IMR-90 (cell line): ENCODE measurements around the gene TMPRSS12.

Source experiments
- CTCF ChIP-seq: conservative IDR thresholded peaks from 2 replicates; pipeline ENCODE4 v1.5.1; 2012; ENCODE audit warnings: mild to moderate bottlenecking, low read depth, low read length, improper control_type of control experiment
- USF2 ChIP-seq: fragments of 150-350 bp; IDR thresholded peaks from 2 replicates; pipeline ENCODE4 v1.6.1; 2017; ENCODE audit warnings: mild to moderate bottlenecking, antibody characterized with exemption, low read length, low read depth

DNA sequence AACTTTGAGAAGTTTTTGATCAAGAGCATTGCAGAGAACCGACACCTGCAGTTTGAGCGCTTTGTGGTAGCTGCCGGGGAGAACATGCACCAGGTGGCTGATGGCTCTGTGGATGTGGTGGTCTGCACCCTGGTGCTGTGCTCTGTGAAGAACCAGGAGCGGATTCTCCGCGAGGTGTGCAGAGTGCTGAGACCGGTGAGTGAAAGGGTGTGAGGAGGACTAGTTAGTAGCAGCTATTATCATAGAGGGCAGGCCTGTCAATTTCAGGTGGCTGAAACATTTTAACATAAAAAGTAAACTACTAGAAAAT lies 82.6 kb downstream of the TMPRSS12 start:
- no peak for TF ChIP-seq USF2
- TF ChIP-seq CTCF = no peak
